GM12865 (cell line): Measurements from ENCODE around the gene OBP2A.
A peak's percentile ranks its signal among the peaks of the same experiment; 100 is the strongest.

Experiments used
- DNase-seq: peaks from one replicate; pipeline ENCODE4 v3.0.0; 2010; ENCODE audit warnings: low read depth
- H3K4me3 ChIP-seq: 2 replicates; pipeline ENCODE4 v1.5.1; 2011; ENCODE audit warnings: mild to moderate bottlenecking, low read depth, low read length, control low read depth
- TF ChIP-seq, protein P1 (sequence below): IDR thresholded peaks from 2 replicates; pipeline ENCODE4 v1.5.1; 2011; ENCODE audit warnings: low read length, control low read depth, low read depth, inconsistent platforms; ENCODE audit not compliant: insufficient read depth; ENCODE audit errors: missing control alignments

The OBP2A gene

DNA sequence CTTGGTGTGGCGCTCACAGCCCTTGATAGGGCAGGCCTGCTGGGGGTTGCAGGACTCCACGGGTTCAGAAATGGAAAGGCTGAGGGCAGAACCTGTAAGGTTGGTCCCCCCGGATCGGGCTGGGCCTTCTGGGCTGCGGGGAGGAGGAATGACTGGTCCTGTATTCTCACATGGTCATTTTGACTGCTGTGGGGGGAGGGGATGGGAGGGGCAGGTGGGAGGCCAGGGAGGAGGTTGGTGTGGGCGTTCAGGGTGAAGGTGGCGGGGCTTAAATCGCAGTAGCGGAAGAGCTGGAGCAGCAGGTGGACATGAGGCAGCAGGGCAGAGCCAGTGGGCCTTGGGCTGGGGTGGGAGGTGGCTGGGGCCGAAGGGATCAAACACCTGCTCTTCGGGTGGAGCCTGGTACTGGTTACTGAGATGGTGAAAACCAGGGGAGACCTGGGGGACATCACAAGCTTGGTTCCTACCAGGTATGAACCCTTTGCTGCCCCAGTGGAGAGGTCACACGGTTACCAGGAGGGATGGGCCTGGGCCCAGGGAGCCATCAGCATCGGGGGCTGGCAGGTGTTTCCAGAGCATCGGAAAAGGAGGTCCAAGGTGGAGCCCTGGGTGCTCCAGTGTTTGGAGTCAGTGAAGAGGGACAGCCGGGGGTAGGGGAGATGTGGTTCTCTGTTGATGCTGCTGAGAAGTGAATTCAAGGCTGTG is 43.6 kb upstream of the OBP2A start:
- H3K4me3 ChIP-seq: no peak overlapping the region
- DNase-seq: no peak
- TF ChIP-seq, protein P1, sequence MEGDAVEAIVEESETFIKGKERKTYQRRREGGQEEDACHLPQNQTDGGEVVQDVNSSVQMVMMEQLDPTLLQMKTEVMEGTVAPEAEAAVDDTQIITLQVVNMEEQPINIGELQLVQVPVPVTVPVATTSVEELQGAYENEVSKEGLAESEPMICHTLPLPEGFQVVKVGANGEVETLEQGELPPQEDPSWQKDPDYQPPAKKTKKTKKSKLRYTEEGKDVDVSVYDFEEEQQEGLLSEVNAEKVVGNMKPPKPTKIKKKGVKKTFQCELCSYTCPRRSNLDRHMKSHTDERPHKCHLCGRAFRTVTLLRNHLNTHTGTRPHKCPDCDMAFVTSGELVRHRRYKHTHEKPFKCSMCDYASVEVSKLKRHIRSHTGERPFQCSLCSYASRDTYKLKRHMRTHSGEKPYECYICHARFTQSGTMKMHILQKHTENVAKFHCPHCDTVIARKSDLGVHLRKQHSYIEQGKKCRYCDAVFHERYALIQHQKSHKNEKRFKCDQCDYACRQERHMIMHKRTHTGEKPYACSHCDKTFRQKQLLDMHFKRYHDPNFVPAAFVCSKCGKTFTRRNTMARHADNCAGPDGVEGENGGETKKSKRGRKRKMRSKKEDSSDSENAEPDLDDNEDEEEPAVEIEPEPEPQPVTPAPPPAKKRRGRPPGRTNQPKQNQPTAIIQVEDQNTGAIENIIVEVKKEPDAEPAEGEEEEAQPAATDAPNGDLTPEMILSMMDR: no peak

DNA sequence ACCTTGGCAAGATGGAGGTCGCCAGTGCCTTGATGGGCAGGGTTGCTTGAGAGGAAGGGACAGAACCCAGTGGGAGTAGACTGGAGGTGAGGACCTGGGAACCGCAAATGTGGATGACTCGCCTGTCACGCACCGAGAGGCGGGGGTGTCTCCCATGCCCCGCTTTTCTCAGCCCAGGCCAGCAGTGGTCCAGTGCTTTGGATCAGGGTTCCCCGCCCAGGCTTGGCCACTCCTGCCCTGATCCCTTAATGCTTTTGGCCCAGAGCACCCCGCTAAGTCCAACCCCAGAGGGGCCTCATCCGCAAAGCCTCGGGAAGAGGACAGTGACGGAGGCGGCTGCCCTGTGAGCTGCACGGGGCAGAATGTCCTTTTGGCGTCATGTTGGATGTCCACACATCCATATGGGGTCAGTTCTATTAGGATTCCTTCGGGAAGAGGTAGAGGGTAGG is 43.0 kb upstream of the OBP2A start:
- TF ChIP-seq, protein P1: no peak
- no peak for DNase-seq
- no peak overlapping the region for H3K4me3 ChIP-seq

DNA sequence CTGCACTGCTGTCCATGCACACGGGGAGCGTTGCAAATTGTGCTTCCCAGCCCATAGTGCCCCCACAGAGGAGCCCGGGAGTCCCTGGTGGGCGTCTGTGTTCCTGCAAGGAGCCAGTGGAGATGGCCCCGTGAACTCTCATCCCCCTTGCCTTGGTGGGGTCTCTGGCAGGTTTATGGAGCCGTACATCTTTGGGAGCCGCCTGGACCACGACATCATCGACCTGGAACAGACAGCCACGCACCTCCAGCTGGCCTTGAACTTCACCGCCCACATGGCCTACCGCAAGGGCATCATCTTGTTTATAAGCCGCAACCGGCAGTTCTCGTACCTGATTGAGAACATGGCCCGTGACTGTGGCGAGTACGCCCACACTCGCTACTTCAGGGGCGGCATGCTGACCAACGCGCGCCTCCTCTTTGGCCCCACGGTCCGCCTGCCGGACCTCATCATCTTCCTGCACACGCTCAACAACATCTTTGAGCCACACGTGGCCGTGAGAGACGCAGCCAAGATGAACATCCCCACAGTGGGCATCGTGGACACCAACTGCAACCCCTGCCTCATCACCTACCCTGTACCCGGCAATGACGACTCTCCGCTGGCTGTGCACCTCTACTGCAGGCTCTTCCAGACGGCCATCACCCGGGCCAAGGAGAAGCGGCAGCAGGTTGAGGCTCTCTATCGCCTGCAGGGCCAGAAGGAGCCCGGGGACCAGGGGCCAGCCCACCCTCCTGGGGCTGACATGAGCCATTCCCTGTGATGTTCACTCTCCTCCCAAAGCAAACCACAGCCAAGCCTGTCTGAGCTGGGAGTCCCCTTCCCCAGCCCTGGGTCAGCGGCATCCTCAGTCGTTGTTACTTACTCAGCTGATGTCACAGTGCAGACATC is 42.3 kb upstream of the OBP2A start:
- TF ChIP-seq, protein P1: no peak
- DNase-seq: no peak
- H3K4me3 ChIP-seq: no peak overlapping the region

DNA sequence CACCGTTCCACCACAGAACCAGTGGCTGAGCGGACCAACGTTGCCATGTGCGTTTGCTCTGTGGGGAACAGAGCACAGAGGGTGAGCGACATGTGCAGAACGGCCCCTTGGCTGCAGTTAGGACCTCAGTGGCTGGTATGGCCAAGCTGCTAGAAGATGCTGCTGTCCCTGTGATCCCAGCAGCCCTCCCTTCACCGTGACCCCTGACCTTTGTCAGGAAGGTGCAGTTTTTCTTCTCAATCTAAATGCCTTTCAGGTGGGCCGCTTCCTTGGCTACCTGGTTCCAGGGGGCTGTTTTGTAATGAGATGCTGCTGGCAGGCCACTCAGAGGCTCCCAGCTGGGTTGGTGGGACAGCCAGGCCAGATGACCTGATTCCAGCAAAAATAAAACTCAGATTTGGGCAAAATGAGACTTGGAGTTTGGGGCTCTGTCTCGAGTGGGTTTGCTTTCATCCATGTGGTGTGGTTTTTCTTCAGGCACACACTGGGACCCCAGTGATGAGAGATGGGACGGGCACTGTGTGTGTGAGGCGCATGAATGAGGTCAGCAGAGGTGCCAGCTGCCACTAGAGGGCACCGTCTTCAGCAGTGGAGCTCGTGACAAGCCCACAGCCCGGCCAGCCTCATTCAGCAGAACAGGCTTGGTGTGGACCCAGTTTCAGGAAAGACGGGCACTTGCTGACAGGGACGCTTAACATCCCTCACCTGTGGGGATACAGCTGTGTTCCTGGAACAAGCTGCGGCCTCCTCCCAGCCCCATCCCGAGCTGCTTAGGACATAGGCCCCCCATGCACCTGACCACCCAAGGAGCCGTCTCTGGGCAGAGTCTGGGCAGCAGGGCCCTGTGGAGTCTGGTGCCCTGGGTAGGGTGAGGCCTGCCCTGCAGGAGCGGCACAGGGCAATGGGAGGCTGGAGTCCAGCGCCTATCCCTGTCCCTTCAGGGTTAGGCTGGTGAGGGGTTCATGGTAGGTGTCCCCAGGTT is 41.4 kb upstream of the OBP2A start:
- no peak overlapping the region for H3K4me3 ChIP-seq
- peak; percentile 66 for DNase-seq
- TF ChIP-seq, protein P1: peak; percentile 85

DNA sequence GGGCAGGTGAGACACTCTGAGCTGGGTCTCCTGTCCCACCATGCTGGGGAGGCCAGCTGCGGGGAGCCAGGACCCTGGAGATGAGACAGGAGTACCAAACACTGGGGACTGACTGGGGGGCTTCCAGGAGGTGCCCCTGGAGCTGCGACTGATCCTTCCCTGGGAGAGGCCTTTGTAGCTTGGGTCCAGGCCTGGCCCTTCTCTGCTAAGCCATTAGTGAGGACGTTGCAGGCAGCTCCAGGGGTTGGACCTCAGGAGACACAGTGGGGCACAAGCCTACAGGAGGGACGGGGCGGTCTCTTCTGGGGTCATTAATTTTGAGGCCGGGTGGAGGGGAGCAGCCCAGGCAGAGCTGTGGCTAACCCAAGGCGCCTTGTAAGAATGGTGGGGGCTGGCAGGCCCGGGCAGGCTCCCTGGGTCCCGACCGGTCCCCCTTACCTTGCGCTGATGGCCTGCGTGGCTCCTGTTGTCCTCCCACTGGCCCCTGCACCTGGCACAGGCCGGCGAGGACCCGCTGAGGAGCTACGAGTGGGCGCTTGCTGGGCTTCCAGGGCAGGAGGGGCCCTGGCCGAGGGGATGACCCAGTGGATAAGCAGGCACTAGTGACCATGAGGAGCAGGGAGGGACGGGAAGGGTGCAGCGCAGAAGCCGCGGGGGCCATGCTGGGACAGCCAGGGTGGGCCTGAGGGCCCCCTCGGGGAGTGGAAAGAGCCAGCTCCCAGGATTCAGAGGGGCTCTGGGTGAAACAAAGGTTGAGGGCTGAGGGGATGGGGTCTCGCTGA is 40.3 kb upstream of the OBP2A start:
- H3K4me3 ChIP-seq: no peak overlapping the region

More for the DNA sequence above, 40.3 kb upstream of the OBP2A start:
- TF ChIP-seq, protein P1: no peak
- DNase-seq: no peak
